Measurements from ENCODE around the gene MCC. TPM values are rescaled to one million over a fixed set of nuclear protein-coding genes. Genes with fewer than 3 reads are reported as not detected.

MCC gene
- total RNA-seq, 1 experiment from 2014 or later, result 7.6 TPM

DNA sequence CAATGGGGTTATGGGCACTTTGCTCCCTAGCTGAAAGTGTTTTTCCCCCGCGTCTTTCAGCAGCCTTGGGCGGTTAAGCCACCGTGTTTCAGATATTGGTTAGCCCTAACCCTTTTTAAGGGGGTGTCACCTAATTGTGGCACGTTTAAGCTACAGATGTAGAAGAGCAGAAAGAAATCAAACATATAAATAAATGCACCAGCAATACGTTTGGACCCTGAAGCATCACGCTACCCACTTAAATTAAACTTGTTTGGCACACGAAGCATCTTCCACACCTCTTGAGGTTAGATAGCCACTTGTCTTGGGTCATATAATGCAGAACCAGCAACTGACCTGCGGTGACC, 26.0 kb upstream of the MCC start:
- WGBS (ENCODE audit: extremely low coverage, insufficient read length, low lambda C conversion rate), result no CpG with 5 or more reads among the region's 9 CpGs
- H3K79me1 ChIP-seq (ENCODE audit: insufficient read depth, low read depth, low read length, poor library complexity, severe bottlenecking), result no peaks in the 10 kb centered on the region
- no peak overlapping the region for H4K8ac ChIP-seq (replicated peaks; ENCODE audit: insufficient read length, low read depth, low read length)
- no peaks in the 10 kb centered on the region for H3K9me3 ChIP-seq (ENCODE audit: control insufficient read depth, low read depth, low read length)
- H3K23me2 ChIP-seq (ENCODE audit: insufficient read length, low read depth, low read length, poor library complexity, severe bottlenecking), result peaks cover 5% of the 10 kb centered on the region
- Mint-ChIP-seq H3K27me3 (ENCODE audit: low read depth) (peaks cover 7% of the 10 kb centered on the region), H3K4me1 (peaks cover 14 to 18% of the 10 kb centered on the region in 2 experiments), H3K36me3 (ENCODE audit: insufficient read depth in 1 of 3, low read depth in 3 of 3) (peaks cover 7 to 33% (median 18%) of the 10 kb centered on the region in 3 experiments; a peak in 6 of 7 replicates), H3K27ac (peak overlapping the region in 2 of 3 experiments; percentile 79 to 94; a peak in 1 of 7 replicates), H3K9me3 (no peaks in the 10 kb centered on the region), H3K4me3 (peak overlapping the region; percentile 87 to 90)
- H3K27me3 ChIP-seq (ENCODE audit: insufficient read depth, low read length), result no peaks in the 10 kb centered on the region
- peak overlapping the region; percentile 89 for H3K4me2 ChIP-seq (ENCODE audit: insufficient read depth, insufficient read length, low read length)
- no peak overlapping the region for H3K27ac ChIP-seq (ENCODE audit: insufficient read length, low read depth, low read length)
- no peak overlapping the region for H2BK5ac ChIP-seq (ENCODE audit: insufficient read length, low read length)
- no peak overlapping the region for H4K91ac ChIP-seq (ENCODE audit: insufficient read length, low read depth, low read length)
- H2BK120ac ChIP-seq (ENCODE audit: low read depth, low read length, poor library complexity, severe bottlenecking), result no peak overlapping the region
- DNase-seq, result no peak
- H2BK12ac ChIP-seq (ENCODE audit: insufficient read length, low read depth, low read length), result no peak overlapping the region
- H2AK5ac ChIP-seq (ENCODE audit: insufficient read length, low read length), result no peak overlapping the region
- no peak overlapping the region for H3T11ph ChIP-seq (ENCODE audit: low read length)
- H2BK20ac ChIP-seq (ENCODE audit: low read depth, low read length, poor library complexity, severe bottlenecking), result no peak overlapping the region
- H3K79me2 ChIP-seq (ENCODE audit: insufficient read depth, low read length), result no peaks in the 10 kb centered on the region
- H3K14ac ChIP-seq (ENCODE audit: insufficient read depth, low read length), result peak overlapping the region; percentile 18; the same call in 1 of the 2 replicates
- H3K56ac ChIP-seq (ENCODE audit: insufficient read length, low read depth, low read length), result no peak overlapping the region
- H3K18ac ChIP-seq (ENCODE audit: insufficient read length, low read depth, low read length), result no peak overlapping the region
- H3K4me1 ChIP-seq (ENCODE audit: insufficient read depth, low read length), result no peaks in the 10 kb centered on the region
- no peak overlapping the region for H3K23ac ChIP-seq (ENCODE audit: insufficient read length, low read depth, low read length)
- TF ChIP-seq CTCF (conservative IDR thresholded peaks at IDR 0.05), result no peak
- peak overlapping the region; percentile 47 for H3K9ac ChIP-seq (ENCODE audit: extremely low read depth, insufficient read length, low read length)
- no peak overlapping the region for H2BK15ac ChIP-seq (ENCODE audit: low read depth, low read length)
- no peak overlapping the region for H2AFZ ChIP-seq (ENCODE audit: low read length)
- H4K5ac ChIP-seq (ENCODE audit: insufficient read length, low read depth, low read length), result no peak overlapping the region
- no peaks in the 10 kb centered on the region for H4K20me1 ChIP-seq (ENCODE audit: control insufficient read depth, insufficient read depth, insufficient read length)
- no peak overlapping the region for H3K4ac ChIP-seq (ENCODE audit: low read depth, low read length)

All from H9 (cell line).